K562 (cell line): ENCODE results near the gene ABI3BP. TPM values are rescaled to one million over a fixed set of nuclear protein-coding genes. Genes with fewer than 3 reads are reported as not detected.

ENCODE experiments used
- ATAC-seq: fragments of 200-7000 bp; cut with Tn5 transposase; 3 replicates; pipeline ENCODE4 v1.9.1; 2020; ENCODE audit warnings: moderate library complexity
- BruUV-seq: library from RNA; stranded (reverse); fragments of 400-500 nt; replicated peaks from 2 replicates; lab custom pipeline; 2021; lab: Mats Ljungman, UMichigan
- CTCF ChIA-PET: fragments of 300-600 bp; formaldehyde crosslinking; extraction: SDS; loops from one replicate; lab custom pipeline; 2021; ENCODE audit warnings: low intra/inter-chr PET ratio; lab: Yijun Ruan, JAX
- POLR2A ChIA-PET: fragments of 300-600, 350-650 bp; sonication (Branson Sonifier 250); formaldehyde crosslinking; extraction: SDS; loops from one replicate; lab custom pipeline; 2021; ENCODE audit warnings: antibody characterized with exemption, inconsistent platforms; lab: Yijun Ruan, JAX
- DNase-seq, 4 experiments: peaks; one replicate each; pipeline versions ENCODE4 v3.0.0 to v3.0.0-alpha.2; 2011 to 2018; ENCODE audit warnings: low spot score in 3 of 4, mixed read lengths in 3 of 4; ENCODE audit errors: extremely low read depth in 1 of 4
- FAIRE-seq: peaks from 2 replicates; lab custom pipeline; 2011; peaks lifted over from hg19 to GRCh38; lab: Jason Lieb, UNC
- H2AFZ ChIP-seq: 2 replicates; pipeline ENCODE4 v1.6.0; 2011; ENCODE audit warnings: low read depth, low read length, control low read depth, inconsistent platforms
- H3K27ac ChIP-seq: fragments of 200-600 bp; 3 replicates; pipeline ENCODE4 v1.8.0; 2011; ENCODE audit warnings: low read depth, mild to moderate bottlenecking, control low read depth, inconsistent platforms, low read length, moderate library complexity, mixed read lengths; ENCODE audit errors: extremely low read depth
- H3K27me3 ChIP-seq, 2 experiments: fragments of 300-600 bp in 1 of 2; 2 replicates in 1 of 2; 3 replicates in 1 of 2; pipeline versions ENCODE4 v1.6.0 to v1.8.0; 2011; ENCODE audit warnings: inconsistent platforms in 2 of 2, low read length in 2 of 2, mild to moderate bottlenecking in 1 of 2, mixed read lengths in 1 of 2, moderate library complexity in 1 of 2; ENCODE audit not compliant: control insufficient read depth in 2 of 2, insufficient read depth in 2 of 2
- H3K36me3 ChIP-seq: fragments of 300-600 bp; 3 replicates; pipeline ENCODE4 v1.8.0; 2011; ENCODE audit warnings: mild to moderate bottlenecking, low read length, inconsistent platforms; ENCODE audit not compliant: control insufficient read depth, insufficient read depth
- H3K4me1 ChIP-seq, 2 experiments: fragments of 200-600 bp in 1 of 2; replicated peaks in 1 of 2; 2 replicates in 1 of 2; 3 replicates in 1 of 2; pipeline versions ENCODE4 v1.5.1 to v1.8.0; 2011; ENCODE audit warnings: inconsistent platforms in 2 of 2, low read length in 2 of 2, mild to moderate bottlenecking in 1 of 2, mixed read lengths in 1 of 2, moderate library complexity in 1 of 2; ENCODE audit not compliant: control insufficient read depth in 2 of 2, insufficient read depth in 2 of 2
- H3K4me2 ChIP-seq: 2 replicates; pipeline ENCODE4 v1.6.1; 2011; ENCODE audit warnings: low read length, control low read depth, inconsistent platforms, mixed read lengths; ENCODE audit not compliant: insufficient read depth
- H3K4me3 ChIP-seq: fragments of 200-600 bp; sonication (generic), shearing (Covaris generic); 2 replicates; pipeline ENCODE4 v1.5.1; 2016; ENCODE audit warnings: control low read depth, inconsistent platforms
- H3K79me2 ChIP-seq: fragments of 200-600 bp; 3 replicates; pipeline ENCODE4 v1.8.0; 2011; ENCODE audit warnings: low read length, inconsistent platforms; ENCODE audit not compliant: control insufficient read depth, insufficient read depth
- H3K9ac ChIP-seq, 2 experiments: 2 replicates each; pipeline versions ENCODE4 v1.6.0 to v1.6.1; 2011; ENCODE audit warnings: low read depth in 2 of 2, low read length in 2 of 2, control low read depth in 1 of 2, inconsistent platforms in 1 of 2, mild to moderate bottlenecking in 1 of 2, mixed read lengths in 1 of 2; ENCODE audit not compliant: insufficient read depth in 1 of 2
- H3K9me1 ChIP-seq: one replicate; pipeline ENCODE4 v1.6.0; 2011; ENCODE audit warnings: inconsistent platforms, mild to moderate bottlenecking, low read length, moderate library complexity; ENCODE audit not compliant: control insufficient read depth, insufficient read depth
- H3K9me3 ChIP-seq: replicated peaks from 2 replicates; pipeline ENCODE4 v1.5.1; 2011; ENCODE audit warnings: low read depth, low read length, inconsistent platforms; ENCODE audit not compliant: control insufficient read depth, insufficient read depth
- H4K20me1 ChIP-seq: replicated peaks from 2 replicates; pipeline ENCODE4 v1.6.1; 2011; ENCODE audit warnings: low read length, inconsistent platforms, mixed read lengths; ENCODE audit not compliant: control insufficient read depth, insufficient read depth
- BACH1 ChIP-seq: fragments of 200-800 bp; sonication (Bioruptor generic); IDR thresholded peaks from 2 replicates; pipeline ENCODE4 v1.6.1; 2016; ENCODE audit warnings: missing genetic modification characterization, missing compliant biosample characterization
- CHD4 ChIP-seq: fragments of 200-600 bp; sonication (generic); IDR thresholded peaks from 3 replicates; pipeline ENCODE4 v1.6.1; 2012; ENCODE audit warnings: low read depth, mild to moderate bottlenecking, mixed read lengths, low read length, inconsistent platforms; ENCODE audit not compliant: insufficient read depth, insufficient replicate concordance, poor library complexity, severe bottlenecking
- ETV1 ChIP-seq: fragments of 450-650 bp; conservative IDR thresholded peaks from 2 replicates; pipeline ENCODE4 v1.6.1; 2016; ENCODE audit warnings: missing genetic modification characterization, control low read depth, low read depth, missing compliant biosample characterization
- GATAD2A ChIP-seq: fragments of 450-650 bp; IDR thresholded peaks from 2 replicates; pipeline ENCODE4 v1.6.1; 2017
- MAFF ChIP-seq: IDR thresholded peaks from 2 replicates; pipeline ENCODE4 v1.6.1; 2012; ENCODE audit warnings: low read length, improper control_type of control experiment
- MEIS2 ChIP-seq: fragments of 450-650 bp; IDR thresholded peaks from 2 replicates; pipeline ENCODE4 v1.6.1; 2014; ENCODE audit warnings: mild to moderate bottlenecking; ENCODE audit not compliant: partially characterized antibody
- NCOR1 ChIP-seq: fragments of 450-650 bp; IDR thresholded peaks from 2 replicates; pipeline ENCODE4 v1.6.1; 2016; ENCODE audit warnings: mild to moderate bottlenecking, moderate library complexity
- NFIX ChIP-seq: fragments of 250-450 bp; sonication (Bioruptor Pico); IDR thresholded peaks from 2 replicates; pipeline ENCODE4 v1.4.0; 2020; ENCODE audit warnings: low read depth, mild to moderate bottlenecking, moderate library complexity
- RB1 ChIP-seq: fragments of 450-650 bp; IDR thresholded peaks from 2 replicates; pipeline ENCODE4 v1.6.1; 2017; ENCODE audit warnings: low read depth, mild to moderate bottlenecking
- SETDB1 ChIP-seq: IDR thresholded peaks from one replicate; pipeline ENCODE4 v1.6.1; 2012; ENCODE audit warnings: low read length, control low read depth, inconsistent platforms
- SMAD2 ChIP-seq: fragments of 150-350 bp; IDR thresholded peaks from 2 replicates; pipeline ENCODE4 v1.6.1; 2014; ENCODE audit warnings: low read depth, mild to moderate bottlenecking, low read length
- TAF15 ChIP-seq: fragments of 200-400 bp; formaldehyde crosslinking; IDR thresholded peaks from 2 replicates; pipeline ENCODE4 v1.6.1; 2017; ENCODE audit warnings: mild to moderate bottlenecking, low read depth, low read length, moderate library complexity
- TGIF2 ChIP-seq: sonication (generic); formaldehyde crosslinking; IDR thresholded peaks from 2 replicates; pipeline ENCODE4 v1.8.1; 2022; ENCODE audit warnings: mild to moderate bottlenecking, missing genetic modification reagents, moderate library complexity
- ZBTB34 ChIP-seq: fragments of 250-450 bp; sonication (Bioruptor Pico); IDR thresholded peaks from 2 replicates; pipeline ENCODE4 v1.8.0; 2021; ENCODE audit warnings: mild to moderate bottlenecking, moderate library complexity
- ZNF224 ChIP-seq: sonication (generic); formaldehyde crosslinking; IDR thresholded peaks from 2 replicates; pipeline ENCODE4 v1.8.0; 2022; ENCODE audit warnings: mild to moderate bottlenecking, missing genetic modification reagents
- ZNF77 ChIP-seq: fragments of 250-450 bp; sonication (Bioruptor Pico); IDR thresholded peaks from 2 replicates; pipeline ENCODE4 v1.5.0; 2020
- in situ Hi-C: fragments of 300-500 bp; cut with MboI; formaldehyde crosslinking; loops from 4 replicates; pipeline ENCODE4 v1.15.0; 2018; ENCODE audit warnings: inconsistent platforms, mixed read lengths
- intact Hi-C: fragments of 100-400 bp; cut with micrococcal nuclease; formaldehyde crosslinking; loops from 2 replicates; pipeline ENCODE4 v1.14.2; 2022
- polyA plus RNA-seq, 8 experiments: library from polyadenylated mRNA; depleted of rRNA in 4 of 8; stranded (reverse) in 5 of 8; unstranded in 3 of 8; fragments of >200 nt; fragmentation: Nextera tagmentation in 2 of 8; fragmentation: Illumina TruSeq in 1 of 8; extraction: Ambion mirVana in 2 of 8; extraction: Trizol in 1 of 8; gene quantifications; 2 replicates each; pipeline versions ENCODE4 v1.2.1 to v1.2.3, GENCODE V29; 2011 to 2014; ENCODE audit warnings: inconsistent platforms in 1 of 8, missing spikeins in 1 of 8
- total RNA-seq, 7 experiments: library from RNA; depleted of rRNA in 6 of 7; stranded (reverse); fragments of >200 nt in 6 of 7; fragmentation: Illumina TruSeq in 2 of 7; extraction: Trizol in 2 of 7; gene quantifications; 2 replicates each; pipeline versions ENCODE4 v1.2.1 to v1.2.3, GENCODE V29; 2011 to 2021; ENCODE audit warnings: low replicate concordance in 1 of 7

The ABI3BP gene
- total and polyA plus RNA-seq, 9 of the 15 experiments (the other 6 are each of a cell fraction or from before 2014, with no cell fraction given) = 0.01 to 0.24 (median 0.06) TPM; not detected in 5

- no TSS peak for BruUV-seq
- H3K79me2 ChIP-seq = no peaks in the 10 kb centered on the region
- POLR2A ChIA-PET = no interaction called here
- H3K9ac ChIP-seq = no peak overlapping the region
- no peak overlapping the region for H3K4me3 ChIP-seq
- H3K4me2 ChIP-seq = no peak overlapping the region
- H2AFZ ChIP-seq = no peak overlapping the region
- H3K27ac ChIP-seq = no peak overlapping the region
- no peaks in the 10 kb centered on the region for H3K9me3 ChIP-seq
- H3K36me3 ChIP-seq = no peaks in the 10 kb centered on the region
- H4K20me1 ChIP-seq = no peaks in the 10 kb centered on the region
- intact Hi-C loops = no loop called here
- H3K9me1 ChIP-seq = no peaks in the 10 kb centered on the region
- CTCF ChIA-PET = no interaction called here
- ATAC-seq = no peak
- no peak for DNase-seq
- peaks cover 0 to 2% of the 10 kb centered on the region in 2 experiments; a peak in 1 of 5 replicates for H3K27me3 ChIP-seq
- in situ Hi-C loops = no loop called here
- H3K4me1 ChIP-seq = no peaks in the 10 kb centered on the region; a peak in 1 of 5 replicates
- FAIRE-seq = no peak
- TF ChIP-seq ZNF77 (CRISPR knock-in tag) (no peak), GATAD2A (no peak), TAF15 (no peak), MEIS2 (no peak), TGIF2 (CRISPR knock-in tag) (no peak), MAFF (no peak), BACH1 (no peak), SETDB1 (no peak), SMAD2 (no peak), NCOR1 (no peak), NFIX (CRISPR knock-in tag) (no peak), ZBTB34 (CRISPR knock-in tag) (no peak), CHD4 (no peak), ZNF224 (CRISPR knock-in tag) (no peak), ETV1 (tag) (no peak), RB1 (no peak)
Measured at GRCh38 chr3:100830931-100831330, 162.3 kb downstream of the ABI3BP start.
